CD4-positive, alpha-beta T cell (primary cell): ENCODE data around the gene GIT1. TPM values are rescaled to one million over a fixed set of nuclear protein-coding genes. Genes with fewer than 3 reads are reported as not detected.
"Not testable (repeated sequence)": the region's sequence is repeated elsewhere in the genome, so short reads cannot be mapped to it uniquely, and the experiment has no call there.

Experiments used
- ATAC-seq: fragments of 200-7000 bp; cut with Tn5 transposase; one replicate; pipeline ENCODE4 v1.10.0; 2022; ENCODE audit warnings: mild to moderate bottlenecking; ENCODE audit not compliant: poor library complexity
- CTCF ChIA-PET: fragments of 350-600 bp; sonication (Branson Sonifier 250); formaldehyde crosslinking; loops from one replicate; lab custom pipeline; 2021; ENCODE audit warnings: antibody characterized with exemption, inconsistent platforms; lab: Charles Lee
- POLR2A ChIA-PET: fragments of 350-600 bp; sonication (Branson Sonifier 250); formaldehyde crosslinking; loops from one replicate; lab custom pipeline; 2021; ENCODE audit warnings: antibody characterized with exemption, inconsistent platforms; lab: Charles Lee
- DNase-seq, 14 experiments: peaks; one replicate each; pipeline ENCODE4 v3.0.0-alpha.2; 2013 to 2020; ENCODE audit warnings: mixed read lengths in 2 of 14
- H3K27ac ChIP-seq, 2 donors: one replicate each; pipeline versions ENCODE4 v1.5.1 to v1.7.0; 2013; ENCODE audit warnings: low read length in 2 of 2, low read depth in 1 of 2, mild to moderate bottlenecking in 1 of 2
- H3K27me3 ChIP-seq, 2 experiments: 1 replicate in 1 of 2; 2 replicates in 1 of 2; pipeline versions ENCODE4 v1.6.1 to v1.7.0; 2013; ENCODE audit warnings: low read length in 2 of 2, control low read depth in 1 of 2, mild to moderate bottlenecking in 1 of 2, moderate library complexity in 1 of 2; ENCODE audit not compliant: insufficient read depth in 2 of 2, control insufficient read depth in 1 of 2
- H3K36me3 ChIP-seq: one replicate; pipeline ENCODE4 v1.6.1; 2013; ENCODE audit warnings: low read length, control low read depth; ENCODE audit not compliant: insufficient read depth
- H3K4me1 ChIP-seq: one replicate; pipeline ENCODE4 v1.6.1; 2013; ENCODE audit warnings: low read length, control low read depth; ENCODE audit not compliant: insufficient read depth
- H3K4me3 ChIP-seq: one replicate; pipeline ENCODE4 v1.5.1; 2013; ENCODE audit warnings: mild to moderate bottlenecking, low read length, moderate library complexity
- H3K9me3 ChIP-seq, 2 experiments: 1 replicate in 1 of 2; 2 replicates in 1 of 2; pipeline versions ENCODE4 v1.6.1 to v1.7.0; 2013; ENCODE audit warnings: low read length in 2 of 2, mild to moderate bottlenecking in 2 of 2, control low read depth in 1 of 2, moderate library complexity in 1 of 2; ENCODE audit not compliant: control insufficient read depth in 1 of 2, insufficient read depth in 1 of 2
- H3K27ac Mint-ChIP-seq: one replicate; pipeline ENCODE4 v1.8.0; 2020; ENCODE audit warnings: mixed read lengths
- H3K27me3 Mint-ChIP-seq: one replicate; pipeline ENCODE4 v1.8.0; 2021; ENCODE audit warnings: mixed read lengths
- H3K36me3 Mint-ChIP-seq: one replicate; pipeline ENCODE4 v1.8.0; 2021; ENCODE audit warnings: low read depth, mixed read lengths
- H3K4me1 Mint-ChIP-seq: one replicate; pipeline ENCODE4 v1.8.0; 2021; ENCODE audit warnings: low read depth, mixed read lengths
- H3K4me3 Mint-ChIP-seq: one replicate; pipeline ENCODE4 v1.8.0; 2020; ENCODE audit warnings: mild to moderate bottlenecking, mixed read lengths
- H3K9me3 Mint-ChIP-seq: one replicate; pipeline ENCODE4 v1.8.0; 2020; ENCODE audit warnings: mixed read lengths
- intact Hi-C, 2 experiments: fragments of 100-400 bp; cut with DNase I in 1 of 2; cut with micrococcal nuclease in 1 of 2; formaldehyde crosslinking; loops; one replicate each; pipeline versions ENCODE4 v1.15.1 to v1.9.0; 2023 to 2025; cut with DNase I, micrococcal nuclease
- total RNA-seq, 174 experiments: library from RNA in 2 of 174; stranded (reverse) in 2 of 174; gene quantifications; one replicate each; pipeline ENCODE4 v1.2.3 and lab custom pipeline; 2021 to 2026
- TF ChIP-seq, protein P1 (sequence below): fragments of 200-600 bp; IDR thresholded peaks from one replicate; pipeline ENCODE4 v1.8.0; 2022; ENCODE audit warnings: antibody characterized with exemption, mild to moderate bottlenecking

Gene GIT1
- total RNA-seq, 2 experiments from 2014 or later: 35.8 to 36.7 TPM

- Mint-ChIP-seq H3K9me3 (no peaks in the 10 kb centered on the region), H3K27ac (peak overlapping the region; percentile 5), H3K4me3 (no peak overlapping the region), H3K36me3 (no peaks in the 10 kb centered on the region), H3K27me3 (no peaks in the 10 kb centered on the region), H3K4me1 (peaks cover 31% of the 10 kb centered on the region)
- no peaks in the 10 kb centered on the region for H3K27me3 ChIP-seq
- CTCF ChIA-PET: no interaction called here
- DNase-seq (peak in 3 of 14 experiments; percentile 28 to 44 (median 28)), ATAC-seq (no peak)
- peaks cover 16% of the 10 kb centered on the region for H3K36me3 ChIP-seq
- POLR2A ChIA-PET: no interaction called here
- H3K27ac ChIP-seq: no peak overlapping the region
- no peak overlapping the region for H3K4me3 ChIP-seq
- intact Hi-C loops: loop anchor here (10.0 kb wide), 1 partner anchor 53 kb away; no protein-coding TSS in a partner anchor
- peaks cover 54% of the 10 kb centered on the region for H3K4me1 ChIP-seq
- TF ChIP-seq, protein P1, sequence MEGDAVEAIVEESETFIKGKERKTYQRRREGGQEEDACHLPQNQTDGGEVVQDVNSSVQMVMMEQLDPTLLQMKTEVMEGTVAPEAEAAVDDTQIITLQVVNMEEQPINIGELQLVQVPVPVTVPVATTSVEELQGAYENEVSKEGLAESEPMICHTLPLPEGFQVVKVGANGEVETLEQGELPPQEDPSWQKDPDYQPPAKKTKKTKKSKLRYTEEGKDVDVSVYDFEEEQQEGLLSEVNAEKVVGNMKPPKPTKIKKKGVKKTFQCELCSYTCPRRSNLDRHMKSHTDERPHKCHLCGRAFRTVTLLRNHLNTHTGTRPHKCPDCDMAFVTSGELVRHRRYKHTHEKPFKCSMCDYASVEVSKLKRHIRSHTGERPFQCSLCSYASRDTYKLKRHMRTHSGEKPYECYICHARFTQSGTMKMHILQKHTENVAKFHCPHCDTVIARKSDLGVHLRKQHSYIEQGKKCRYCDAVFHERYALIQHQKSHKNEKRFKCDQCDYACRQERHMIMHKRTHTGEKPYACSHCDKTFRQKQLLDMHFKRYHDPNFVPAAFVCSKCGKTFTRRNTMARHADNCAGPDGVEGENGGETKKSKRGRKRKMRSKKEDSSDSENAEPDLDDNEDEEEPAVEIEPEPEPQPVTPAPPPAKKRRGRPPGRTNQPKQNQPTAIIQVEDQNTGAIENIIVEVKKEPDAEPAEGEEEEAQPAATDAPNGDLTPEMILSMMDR: no peak
- H3K9me3 ChIP-seq: no peaks in the 10 kb centered on the region
Measured at GRCh38 chr17:29561554-29562517, 27.6 kb downstream of the GIT1 start.

DNA sequence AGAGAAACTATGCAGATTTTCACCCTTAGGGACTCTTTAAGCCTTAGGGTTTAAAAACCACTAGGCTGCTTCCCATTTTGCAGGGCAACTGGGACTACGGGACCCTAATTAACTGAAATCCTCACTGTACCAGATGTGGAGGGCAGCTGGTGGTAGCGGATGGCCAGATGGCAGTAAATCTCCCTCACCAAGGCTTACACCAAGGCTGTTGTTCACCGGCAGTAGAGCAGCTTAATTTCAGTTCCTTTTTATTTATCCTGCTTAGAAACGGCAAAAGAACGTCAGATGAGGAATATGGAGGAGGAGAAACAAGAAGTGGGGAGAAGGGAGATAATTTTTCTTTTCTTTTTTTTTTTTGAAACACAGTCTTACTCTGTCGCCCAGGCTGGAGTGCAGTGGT, 29.1 kb downstream of the GIT1 start:
- Mint-ChIP-seq H3K27me3 (no peaks in the 10 kb centered on the region), H3K9me3 (no peaks in the 10 kb centered on the region), H3K4me1 (peaks cover 22% of the 10 kb centered on the region), H3K36me3 (no peaks in the 10 kb centered on the region), H3K4me3 (no peak overlapping the region), H3K27ac (no peak overlapping the region)
- ChIA-PET POLR2A (no interaction called here), CTCF (no interaction called here)
- no peak overlapping the region for H3K4me3 ChIP-seq
- intact Hi-C loops: loop anchor here (10.0 kb wide), 1 partner anchor 54 kb away; no protein-coding TSS in a partner anchor
- H3K9me3 ChIP-seq: no peaks in the 10 kb centered on the region
- ATAC-seq: no peak
- peaks cover 16% of the 10 kb centered on the region for H3K36me3 ChIP-seq
- no peaks in the 10 kb centered on the region for H3K27me3 ChIP-seq
- TF ChIP-seq, protein P1: no peak
- peaks cover 43% of the 10 kb centered on the region for H3K4me1 ChIP-seq
- H3K27ac ChIP-seq: no peak overlapping the region
- DNase-seq: peak in 2 of 14 experiments; percentile 30 to 31

GRCh38 chr17:29559640-29560039, 29.8 kb downstream of the GIT1 start:
- intact Hi-C loops: loop anchor here (10.0 kb wide), 1 partner anchor 55 kb away; no protein-coding TSS in a partner anchor
- H3K9me3 ChIP-seq: no peaks in the 10 kb centered on the region
- H3K4me1 Mint-ChIP-seq: peaks cover 19% of the 10 kb centered on the region
- H3K4me3 Mint-ChIP-seq: no peak overlapping the region
- no peak overlapping the region for H3K27ac ChIP-seq
- peaks cover 16% of the 10 kb centered on the region for H3K36me3 ChIP-seq
- H3K4me1 ChIP-seq: peaks cover 36% of the 10 kb centered on the region
- POLR2A ChIA-PET: no interaction called here
- no peaks in the 10 kb centered on the region for H3K36me3 Mint-ChIP-seq
- no peak overlapping the region for H3K27ac Mint-ChIP-seq
- H3K4me3 ChIP-seq: no peak overlapping the region
- no peak for ATAC-seq
- no peaks in the 10 kb centered on the region for H3K27me3 Mint-ChIP-seq
- CTCF ChIA-PET: interaction anchor here (1.3 kb wide), 1 partner anchor 23 kb away, joined by 4 read pairs; no protein-coding TSS in a partner anchor
- H3K9me3 Mint-ChIP-seq: no peaks in the 10 kb centered on the region
- TF ChIP-seq, protein P1: no peak
- H3K27me3 ChIP-seq: no peaks in the 10 kb centered on the region
- DNase-seq: no peak

GRCh38 chr17:29558139-29558538, 31.3 kb downstream of the GIT1 start:
- H3K9me3 Mint-ChIP-seq, DNase-seq, H3K27me3 Mint-ChIP-seq, H3K4me3 Mint-ChIP-seq, H3K27ac ChIP-seq, H3K27ac Mint-ChIP-seq, POLR2A ChIA-PET, CTCF ChIA-PET, H3K27me3 ChIP-seq, H3K36me3 Mint-ChIP-seq, H3K9me3 ChIP-seq, H3K4me3 ChIP-seq, ATAC-seq, intact Hi-C loops: not testable (repeated sequence)
- Histone ChIP-seq H3K4me1 (peaks cover 22% of the 10 kb centered on the region), H3K36me3 (peaks cover 16% of the 10 kb centered on the region)
- H3K4me1 Mint-ChIP-seq: peaks cover 11% of the 10 kb centered on the region
